Liver (tissue), 3 donors: Measurements from ENCODE around the gene GAS7.

Experiments used
- RAD21 ChIP-seq, 2 donors: IDR thresholded peaks; 2 replicates each; pipeline ENCODE4 v1.6.1; 2016; ENCODE audit warnings: antibody characterized with exemption in 2 of 2, mild to moderate bottlenecking in 2 of 2
- TF ChIP-seq, protein P1 (sequence below): fragments of 150-350 bp; IDR thresholded peaks from 2 replicates; pipeline ENCODE4 v1.5.1; 2017; ENCODE audit warnings: improper control_type of control experiment, low read depth, low read length; ENCODE audit not compliant: missing input control
- TF ChIP-seq, protein P2 (sequence below): IDR thresholded peaks from 2 replicates; pipeline ENCODE4 v1.6.1; 2016; ENCODE audit warnings: antibody characterized with exemption
- TF ChIP-seq, protein P3 (sequence below): IDR thresholded peaks from 2 replicates; pipeline ENCODE4 v1.6.1; 2016; ENCODE audit warnings: antibody characterized with exemption, mild to moderate bottlenecking
- donor health status: healthy.
- donor health status: healthy.

DNA sequence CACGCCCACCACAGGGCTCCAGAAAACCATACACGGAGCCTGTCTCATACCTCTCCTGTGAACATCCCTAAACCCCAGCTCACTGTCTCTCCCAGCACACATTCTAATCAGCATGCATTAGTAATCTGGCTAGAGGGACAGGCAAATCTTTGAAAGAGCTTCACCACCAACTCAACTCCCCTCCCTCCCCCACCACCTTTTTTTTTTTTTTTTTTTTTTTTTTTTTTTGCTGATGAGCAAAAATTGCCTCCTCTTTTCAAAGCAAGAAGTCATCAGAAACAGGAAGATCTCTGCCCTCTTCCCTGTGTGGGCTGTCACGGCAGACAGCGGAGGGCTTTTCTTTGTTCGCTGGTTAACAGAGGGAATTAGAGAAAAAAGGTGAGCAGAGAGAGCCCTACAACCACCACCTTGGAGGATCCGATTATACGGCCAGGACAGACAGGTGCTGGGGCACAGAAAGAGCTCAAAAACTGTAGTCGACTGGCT is 19.9 kb downstream of the GAS7 start:
- TF ChIP-seq, protein P1, sequence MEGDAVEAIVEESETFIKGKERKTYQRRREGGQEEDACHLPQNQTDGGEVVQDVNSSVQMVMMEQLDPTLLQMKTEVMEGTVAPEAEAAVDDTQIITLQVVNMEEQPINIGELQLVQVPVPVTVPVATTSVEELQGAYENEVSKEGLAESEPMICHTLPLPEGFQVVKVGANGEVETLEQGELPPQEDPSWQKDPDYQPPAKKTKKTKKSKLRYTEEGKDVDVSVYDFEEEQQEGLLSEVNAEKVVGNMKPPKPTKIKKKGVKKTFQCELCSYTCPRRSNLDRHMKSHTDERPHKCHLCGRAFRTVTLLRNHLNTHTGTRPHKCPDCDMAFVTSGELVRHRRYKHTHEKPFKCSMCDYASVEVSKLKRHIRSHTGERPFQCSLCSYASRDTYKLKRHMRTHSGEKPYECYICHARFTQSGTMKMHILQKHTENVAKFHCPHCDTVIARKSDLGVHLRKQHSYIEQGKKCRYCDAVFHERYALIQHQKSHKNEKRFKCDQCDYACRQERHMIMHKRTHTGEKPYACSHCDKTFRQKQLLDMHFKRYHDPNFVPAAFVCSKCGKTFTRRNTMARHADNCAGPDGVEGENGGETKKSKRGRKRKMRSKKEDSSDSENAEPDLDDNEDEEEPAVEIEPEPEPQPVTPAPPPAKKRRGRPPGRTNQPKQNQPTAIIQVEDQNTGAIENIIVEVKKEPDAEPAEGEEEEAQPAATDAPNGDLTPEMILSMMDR: no peak
- TF ChIP-seq RAD21 (IDR thresholded peaks at IDR 0.05): no peak
- TF ChIP-seq, protein P2, sequence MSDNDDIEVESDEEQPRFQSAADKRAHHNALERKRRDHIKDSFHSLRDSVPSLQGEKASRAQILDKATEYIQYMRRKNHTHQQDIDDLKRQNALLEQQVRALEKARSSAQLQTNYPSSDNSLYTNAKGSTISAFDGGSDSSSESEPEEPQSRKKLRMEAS: no peak
- TF ChIP-seq, protein P3, sequence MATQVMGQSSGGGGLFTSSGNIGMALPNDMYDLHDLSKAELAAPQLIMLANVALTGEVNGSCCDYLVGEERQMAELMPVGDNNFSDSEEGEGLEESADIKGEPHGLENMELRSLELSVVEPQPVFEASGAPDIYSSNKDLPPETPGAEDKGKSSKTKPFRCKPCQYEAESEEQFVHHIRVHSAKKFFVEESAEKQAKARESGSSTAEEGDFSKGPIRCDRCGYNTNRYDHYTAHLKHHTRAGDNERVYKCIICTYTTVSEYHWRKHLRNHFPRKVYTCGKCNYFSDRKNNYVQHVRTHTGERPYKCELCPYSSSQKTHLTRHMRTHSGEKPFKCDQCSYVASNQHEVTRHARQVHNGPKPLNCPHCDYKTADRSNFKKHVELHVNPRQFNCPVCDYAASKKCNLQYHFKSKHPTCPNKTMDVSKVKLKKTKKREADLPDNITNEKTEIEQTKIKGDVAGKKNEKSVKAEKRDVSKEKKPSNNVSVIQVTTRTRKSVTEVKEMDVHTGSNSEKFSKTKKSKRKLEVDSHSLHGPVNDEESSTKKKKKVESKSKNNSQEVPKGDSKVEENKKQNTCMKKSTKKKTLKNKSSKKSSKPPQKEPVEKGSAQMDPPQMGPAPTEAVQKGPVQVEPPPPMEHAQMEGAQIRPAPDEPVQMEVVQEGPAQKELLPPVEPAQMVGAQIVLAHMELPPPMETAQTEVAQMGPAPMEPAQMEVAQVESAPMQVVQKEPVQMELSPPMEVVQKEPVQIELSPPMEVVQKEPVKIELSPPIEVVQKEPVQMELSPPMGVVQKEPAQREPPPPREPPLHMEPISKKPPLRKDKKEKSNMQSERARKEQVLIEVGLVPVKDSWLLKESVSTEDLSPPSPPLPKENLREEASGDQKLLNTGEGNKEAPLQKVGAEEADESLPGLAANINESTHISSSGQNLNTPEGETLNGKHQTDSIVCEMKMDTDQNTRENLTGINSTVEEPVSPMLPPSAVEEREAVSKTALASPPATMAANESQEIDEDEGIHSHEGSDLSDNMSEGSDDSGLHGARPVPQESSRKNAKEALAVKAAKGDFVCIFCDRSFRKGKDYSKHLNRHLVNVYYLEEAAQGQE: no peak
